ENCODE data around the gene KCNS3. TPM values are rescaled to one million over a fixed set of nuclear protein-coding genes. Genes with fewer than 3 reads are reported as not detected.

KCNS3 gene
- total and polyA plus RNA-seq, 2 of the 13 experiments (the other 11 are each of a cell fraction or from before 2014, with no cell fraction given), result not detected

DNA sequence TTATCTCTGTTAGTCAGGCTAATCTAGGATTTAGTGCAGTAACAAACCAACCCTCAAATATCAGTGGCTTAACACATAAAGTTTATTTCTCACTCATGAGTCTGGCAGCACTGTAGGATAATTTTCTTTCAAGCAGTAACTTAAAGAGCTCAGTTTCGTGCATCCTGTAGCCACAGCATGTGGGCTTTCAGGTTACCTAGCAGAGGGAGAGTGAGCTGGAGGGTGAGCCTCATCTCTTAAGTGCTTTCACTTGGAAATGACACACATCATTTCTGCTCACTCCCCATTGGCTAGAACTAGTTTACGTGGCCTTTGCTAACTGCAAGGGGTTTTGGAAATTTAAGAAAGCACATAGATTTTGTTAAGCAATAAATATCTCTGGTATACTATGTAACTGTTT is 96.9 kb downstream of the KCNS3 start (continued):
- TF ChIP-seq, protein P1, sequence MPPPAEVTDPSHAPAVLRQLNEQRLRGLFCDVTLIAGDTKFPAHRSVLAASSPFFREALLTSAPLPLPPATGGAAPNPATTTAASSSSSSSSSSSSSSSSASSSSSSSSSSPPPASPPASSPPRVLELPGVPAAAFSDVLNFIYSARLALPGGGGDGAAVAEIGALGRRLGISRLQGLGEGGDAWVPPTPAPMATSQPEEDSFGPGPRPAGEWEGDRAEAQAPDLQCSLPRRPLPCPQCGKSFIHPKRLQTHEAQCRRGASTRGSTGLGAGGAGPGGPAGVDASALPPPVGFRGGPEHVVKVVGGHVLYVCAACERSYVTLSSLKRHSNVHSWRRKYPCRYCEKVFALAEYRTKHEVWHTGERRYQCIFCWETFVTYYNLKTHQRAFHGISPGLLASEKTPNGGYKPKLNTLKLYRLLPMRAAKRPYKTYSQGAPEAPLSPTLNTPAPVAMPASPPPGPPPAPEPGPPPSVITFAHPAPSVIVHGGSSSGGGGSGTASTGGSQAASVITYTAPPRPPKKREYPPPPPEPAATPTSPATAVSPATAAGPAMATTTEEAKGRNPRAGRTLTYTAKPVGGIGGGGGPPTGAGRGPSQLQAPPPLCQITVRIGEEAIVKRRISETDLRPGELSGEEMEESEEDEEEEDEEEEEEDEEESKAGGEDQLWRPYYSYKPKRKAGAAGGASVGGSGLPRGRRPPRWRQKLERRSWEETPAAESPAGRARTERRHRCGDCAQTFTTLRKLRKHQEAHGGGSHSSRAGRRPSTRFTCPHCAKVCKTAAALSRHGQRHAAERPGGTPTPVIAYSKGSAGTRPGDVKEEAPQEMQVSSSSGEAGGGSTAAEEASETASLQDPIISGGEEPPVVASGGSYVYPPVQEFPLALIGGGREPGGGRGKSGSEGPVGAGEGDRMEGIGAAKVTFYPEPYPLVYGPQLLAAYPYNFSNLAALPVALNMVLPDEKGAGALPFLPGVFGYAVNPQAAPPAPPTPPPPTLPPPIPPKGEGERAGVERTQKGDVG (CRISPR knock-in tag; IDR thresholded peaks at IDR 0.05; ENCODE audit: borderline replicate concordance), result no peak
- no peak for TF ChIP-seq ARNT (IDR thresholded peaks at IDR 0.05)

DNA sequence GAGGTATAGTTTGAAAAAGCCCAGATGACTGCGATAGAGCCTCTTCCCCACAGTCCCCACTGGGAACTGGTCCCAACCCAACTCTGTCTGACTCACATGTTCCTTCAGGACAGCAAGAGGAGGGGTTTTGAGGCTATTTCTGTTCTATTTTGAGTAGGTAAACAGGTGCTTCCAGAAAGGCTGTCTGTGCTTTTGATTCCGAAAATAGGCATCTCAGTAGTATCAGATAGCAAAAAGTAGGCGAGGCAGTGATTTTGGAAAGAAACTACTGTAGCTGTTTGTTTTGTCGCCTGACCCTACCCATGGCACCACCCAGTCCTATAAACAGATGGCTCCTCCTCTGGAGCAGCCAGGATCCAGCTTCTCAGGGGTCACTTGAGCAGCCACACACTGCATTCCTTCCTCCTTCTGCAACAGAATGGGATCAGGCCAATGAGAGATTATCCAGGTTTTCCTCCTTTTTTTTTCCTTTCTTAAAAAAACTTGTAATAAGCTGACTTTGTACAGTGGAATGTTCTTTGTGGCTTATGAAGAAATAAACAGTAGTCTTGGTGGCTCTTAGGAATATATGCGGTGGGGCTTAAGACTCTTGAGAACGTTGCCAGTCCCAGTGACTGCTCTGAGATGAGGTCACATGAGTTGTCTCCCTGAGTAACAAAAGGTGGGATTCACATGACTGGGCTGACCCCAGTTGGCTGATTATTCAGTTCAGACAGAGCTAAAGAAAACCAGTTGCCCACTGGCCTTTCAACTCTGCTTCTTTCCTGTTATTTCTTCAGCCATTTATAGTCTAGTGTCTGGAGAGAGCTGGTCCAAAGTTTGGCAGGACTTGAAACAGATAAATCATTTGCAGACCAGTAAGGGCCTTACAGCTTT is 98.6 kb downstream of the KCNS3 start:
- intact Hi-C loops (cut with micrococcal nuclease; ENCODE audit: unreplicated experiment) (no loop called here), in situ Hi-C loops (cut with HindIII; ENCODE audit: extremely low pct_ligation_motif_present, low pct_unique_long_range_greater_than_20kb) (no loop called here)
- 51% methylated on average over 6 of the region's 6 CpGs for WGBS (ENCODE audit: low lambda C conversion rate)
- BruUV-seq (replicated peaks), result no TSS peak
- Histone ChIP-seq H2AFZ (ENCODE audit: low read length) (no peak overlapping the region), H3K27ac (ENCODE audit: extremely low read length, insufficient read depth, low read length) (no peak overlapping the region), H3K36me3 (replicated peaks in 1 of 2; ENCODE audit: control insufficient read depth in 1 of 2, insufficient read depth in 2 of 2, low read length in 2 of 2) (no peaks in the 10 kb centered on the region), H3K79me2 (ENCODE audit: insufficient read depth, low read length) (no peaks in the 10 kb centered on the region), H3K4me2 (ENCODE audit: low read depth, low read length) (no peak overlapping the region), H3K4me3 (replicated peaks in 1 of 3; ENCODE audit: insufficient read depth in 1 of 3, low read depth in 2 of 3, low read length in 3 of 3) (no peak overlapping the region), H4K20me1 (ENCODE audit: insufficient read depth, low read length) (no peaks in the 10 kb centered on the region), H3K9ac (ENCODE audit: insufficient read depth, low read depth, low read length) (no peak overlapping the region), H3K9me3 (ENCODE audit: low read length) (no peaks in the 10 kb centered on the region), H3K27me3 (ENCODE audit: control insufficient read depth in 1 of 2, insufficient read depth in 2 of 2, low read length in 2 of 2) (no peaks in the 10 kb centered on the region), H3K4me1 (ENCODE audit: insufficient read depth, low read length) (no peaks in the 10 kb centered on the region)
- no peak for FAIRE-seq
- ChIA-PET CTCF (ENCODE audit: low intra/inter-chr PET ratio, low total read pairs) (no interaction called here), POLR2A (no interaction called here)
- DNase-seq (ENCODE audit: low spot score), result no peak
- ATAC-seq, result no peak
- TF ChIP-seq HNF1A (IDR thresholded peaks at IDR 0.05; ENCODE audit: low read depth) (no peak), HNF1A (CRISPR knock-in tag; IDR thresholded peaks at IDR 0.05; ENCODE audit: borderline replicate concordance) (no peak), ZNF792 (CRISPR knock-in tag; IDR thresholded peaks at IDR 0.05) (no peak), FOXK1 (CRISPR knock-in tag; IDR thresholded peaks at IDR 0.05; ENCODE audit: borderline replicate concordance, low read depth) (no peak), IKZF4 (CRISPR knock-in tag; IDR thresholded peaks at IDR 0.05; ENCODE audit: borderline replicate concordance, low read depth, not compliant biosample characterization) (no peak), TBL1XR1 (IDR thresholded peaks at IDR 0.05; ENCODE audit: borderline replicate concordance, low read length, partially characterized antibody) (no peak), HNF4G (IDR thresholded peaks at IDR 0.05; ENCODE audit: borderline replicate concordance, low read depth, low read length) (no peak), HNF4G (CRISPR knock-in tag; IDR thresholded peaks at IDR 0.05; ENCODE audit: borderline replicate concordance, low read depth) (no peak), ATF4 (CRISPR knock-in tag; IDR thresholded peaks at IDR 0.05) (no peak), LBX2 (CRISPR knock-in tag; IDR thresholded peaks at IDR 0.05; ENCODE audit: borderline replicate concordance) (no peak), STAT5B (CRISPR knock-in tag; IDR thresholded peaks at IDR 0.05) (no peak)
